Neural crest cell (in vitro differentiated cells): ENCODE data around the gene EID3. TPM values are rescaled to one million over a fixed set of nuclear protein-coding genes. Genes with fewer than 3 reads are reported as not detected.

ENCODE experiments used
- DNase-seq: peaks from one replicate; pipeline ENCODE4 v3.0.0; 2021; ENCODE audit warnings: low read depth, mixed read lengths, low spot score
- H3K27ac Mint-ChIP-seq: one replicate; pipeline ENCODE4 v1.8.0; 2021; ENCODE audit warnings: mild to moderate bottlenecking, mixed read lengths; ENCODE audit not compliant: unreplicated experiment
- H3K27me3 Mint-ChIP-seq: 2 replicates; pipeline ENCODE4 v1.8.0; 2021; ENCODE audit warnings: low read depth, mild to moderate bottlenecking, mixed read lengths
- H3K36me3 Mint-ChIP-seq: 2 replicates; pipeline ENCODE4 v1.8.0; 2021; ENCODE audit warnings: low read depth, mild to moderate bottlenecking, mixed read lengths
- H3K4me1 Mint-ChIP-seq: 2 replicates; pipeline ENCODE4 v1.8.0; 2021; ENCODE audit warnings: mixed read lengths
- H3K4me3 Mint-ChIP-seq: one replicate; pipeline ENCODE4 v1.8.0; 2021; ENCODE audit warnings: mild to moderate bottlenecking, mixed read lengths
- H3K9me3 Mint-ChIP-seq: 2 replicates; pipeline ENCODE4 v1.8.0; 2021; ENCODE audit warnings: mixed read lengths
- total RNA-seq: library from RNA; stranded (reverse); gene quantifications from 2 replicates; pipeline ENCODE4 v1.2.1, GENCODE V29; 2021
- TF ChIP-seq, protein P1 (sequence below): fragments of 200-600 bp; sonication (generic); conservative IDR thresholded peaks from 2 replicates; pipeline ENCODE4 v1.5.0; 2021; ENCODE audit warnings: antibody characterized with exemption, mild to moderate bottlenecking

The EID3 gene
- total RNA-seq, 1 donor from 2014 or later = 3.0 TPM

DNA sequence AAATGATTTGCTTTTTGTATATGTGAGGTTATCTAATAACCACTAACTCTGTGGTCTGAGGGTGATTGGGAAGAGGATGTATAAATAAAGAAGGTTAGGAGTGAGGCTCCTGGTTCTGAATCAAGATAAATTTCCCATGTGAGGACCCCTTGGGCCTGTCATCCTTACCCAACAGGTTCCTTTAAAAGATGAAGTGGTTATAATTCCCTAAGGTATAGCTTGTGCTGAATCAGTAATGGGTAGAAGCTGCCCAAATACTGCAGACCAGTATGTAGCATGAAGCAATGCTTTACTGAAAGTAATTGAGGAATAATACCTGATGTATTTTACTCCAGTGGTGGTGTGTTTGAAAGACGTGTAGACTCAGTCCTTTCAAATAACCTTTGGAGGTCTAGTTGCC, 8.7 kb downstream of the EID3 start:
- peaks cover 14% of the 10 kb centered on the region for H3K4me1 Mint-ChIP-seq
- H3K27me3 Mint-ChIP-seq = no peaks in the 10 kb centered on the region
- H3K27ac Mint-ChIP-seq = no peak overlapping the region
- H3K36me3 Mint-ChIP-seq = peaks cover 15% of the 10 kb centered on the region
- TF ChIP-seq, protein P1, sequence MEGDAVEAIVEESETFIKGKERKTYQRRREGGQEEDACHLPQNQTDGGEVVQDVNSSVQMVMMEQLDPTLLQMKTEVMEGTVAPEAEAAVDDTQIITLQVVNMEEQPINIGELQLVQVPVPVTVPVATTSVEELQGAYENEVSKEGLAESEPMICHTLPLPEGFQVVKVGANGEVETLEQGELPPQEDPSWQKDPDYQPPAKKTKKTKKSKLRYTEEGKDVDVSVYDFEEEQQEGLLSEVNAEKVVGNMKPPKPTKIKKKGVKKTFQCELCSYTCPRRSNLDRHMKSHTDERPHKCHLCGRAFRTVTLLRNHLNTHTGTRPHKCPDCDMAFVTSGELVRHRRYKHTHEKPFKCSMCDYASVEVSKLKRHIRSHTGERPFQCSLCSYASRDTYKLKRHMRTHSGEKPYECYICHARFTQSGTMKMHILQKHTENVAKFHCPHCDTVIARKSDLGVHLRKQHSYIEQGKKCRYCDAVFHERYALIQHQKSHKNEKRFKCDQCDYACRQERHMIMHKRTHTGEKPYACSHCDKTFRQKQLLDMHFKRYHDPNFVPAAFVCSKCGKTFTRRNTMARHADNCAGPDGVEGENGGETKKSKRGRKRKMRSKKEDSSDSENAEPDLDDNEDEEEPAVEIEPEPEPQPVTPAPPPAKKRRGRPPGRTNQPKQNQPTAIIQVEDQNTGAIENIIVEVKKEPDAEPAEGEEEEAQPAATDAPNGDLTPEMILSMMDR = no peak
- no peak for DNase-seq
- no peak overlapping the region for H3K4me3 Mint-ChIP-seq
- no peaks in the 10 kb centered on the region for H3K9me3 Mint-ChIP-seq

DNA sequence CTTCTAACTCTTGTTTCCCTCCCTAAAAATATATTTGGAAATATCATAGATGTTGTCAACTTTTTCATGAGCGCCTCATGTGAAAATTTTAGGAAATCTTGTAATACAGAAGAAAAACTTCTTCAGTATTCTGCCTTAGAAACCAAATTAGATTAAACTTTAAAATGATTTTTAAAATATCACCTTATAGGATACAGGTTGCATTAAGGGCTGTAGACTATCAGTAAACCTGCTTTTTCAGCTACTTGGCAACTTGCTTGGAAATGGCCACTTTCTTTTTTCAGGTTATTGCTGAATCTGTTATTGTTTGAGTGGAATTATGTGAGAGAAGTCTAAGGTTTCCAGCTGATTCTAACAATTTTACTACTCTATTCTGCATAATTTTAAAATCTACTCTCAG, 9.1 kb downstream of the EID3 start:
- H3K4me1 Mint-ChIP-seq = peaks cover 9% of the 10 kb centered on the region
- H3K27ac Mint-ChIP-seq = no peak overlapping the region
- H3K9me3 Mint-ChIP-seq = no peaks in the 10 kb centered on the region
- H3K27me3 Mint-ChIP-seq = no peaks in the 10 kb centered on the region
- TF ChIP-seq, protein P1 = no peak
- DNase-seq = no peak
- no peak overlapping the region for H3K4me3 Mint-ChIP-seq
- H3K36me3 Mint-ChIP-seq = peaks cover 15% of the 10 kb centered on the region

DNA sequence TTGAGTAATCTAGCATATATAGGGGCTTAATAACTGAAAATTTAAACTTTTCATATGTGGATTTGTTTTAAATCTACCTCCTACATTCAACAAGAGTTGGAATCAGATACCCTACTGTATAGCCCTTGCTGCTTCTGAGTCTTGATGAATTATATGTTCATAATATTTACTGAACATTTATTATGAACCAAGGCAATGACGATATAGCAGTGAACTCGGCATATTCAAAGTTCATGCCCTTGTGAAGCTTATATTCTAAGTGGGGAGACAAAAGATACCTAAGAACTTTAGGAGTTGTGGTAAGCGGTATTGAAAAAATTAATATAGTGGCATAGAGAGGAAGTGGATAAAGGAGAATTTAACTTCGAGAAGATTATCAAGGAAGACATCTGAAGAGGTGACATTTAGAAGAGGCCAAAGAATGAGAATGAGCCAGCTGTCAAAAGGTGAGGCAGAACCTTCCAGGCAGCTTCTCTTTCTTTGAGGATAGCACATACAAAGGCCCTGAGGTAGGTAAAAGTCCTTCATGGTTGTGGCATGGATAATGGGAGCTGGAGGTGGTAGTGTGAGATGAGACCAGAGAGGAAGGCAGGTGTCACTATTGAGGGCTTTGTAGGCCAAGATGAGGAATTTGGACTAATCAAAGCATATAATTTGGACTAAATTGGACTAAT, 10.2 kb downstream of the EID3 start:
- H3K36me3 Mint-ChIP-seq = peaks cover 15% of the 10 kb centered on the region
- no peak for DNase-seq
- no peak overlapping the region for H3K4me3 Mint-ChIP-seq
- H3K4me1 Mint-ChIP-seq = peaks cover 11% of the 10 kb centered on the region
- no peaks in the 10 kb centered on the region for H3K27me3 Mint-ChIP-seq
- no peak overlapping the region for H3K27ac Mint-ChIP-seq
- no peaks in the 10 kb centered on the region for H3K9me3 Mint-ChIP-seq
- TF ChIP-seq, protein P1 = no peak

DNA sequence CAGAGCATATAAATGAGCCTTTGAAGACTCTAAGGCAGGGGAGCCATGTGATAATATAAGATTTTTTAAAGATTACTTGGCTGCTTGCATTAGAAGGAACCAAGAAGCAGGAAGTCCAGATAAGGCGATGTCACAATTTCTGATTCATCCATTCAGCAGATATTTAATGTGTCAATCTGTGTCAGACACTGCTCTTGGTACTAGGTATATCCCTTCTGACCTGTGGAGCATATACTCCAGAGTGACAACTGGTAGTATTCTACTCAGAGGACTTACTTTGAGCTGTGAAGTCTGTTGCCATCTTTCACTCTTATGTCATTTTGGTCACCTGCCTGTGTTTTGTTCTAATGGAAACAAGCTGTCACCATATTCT, 10.7 kb downstream of the EID3 start:
- TF ChIP-seq, protein P1 = no peak
- DNase-seq = no peak
- no peaks in the 10 kb centered on the region for H3K9me3 Mint-ChIP-seq

DNA sequence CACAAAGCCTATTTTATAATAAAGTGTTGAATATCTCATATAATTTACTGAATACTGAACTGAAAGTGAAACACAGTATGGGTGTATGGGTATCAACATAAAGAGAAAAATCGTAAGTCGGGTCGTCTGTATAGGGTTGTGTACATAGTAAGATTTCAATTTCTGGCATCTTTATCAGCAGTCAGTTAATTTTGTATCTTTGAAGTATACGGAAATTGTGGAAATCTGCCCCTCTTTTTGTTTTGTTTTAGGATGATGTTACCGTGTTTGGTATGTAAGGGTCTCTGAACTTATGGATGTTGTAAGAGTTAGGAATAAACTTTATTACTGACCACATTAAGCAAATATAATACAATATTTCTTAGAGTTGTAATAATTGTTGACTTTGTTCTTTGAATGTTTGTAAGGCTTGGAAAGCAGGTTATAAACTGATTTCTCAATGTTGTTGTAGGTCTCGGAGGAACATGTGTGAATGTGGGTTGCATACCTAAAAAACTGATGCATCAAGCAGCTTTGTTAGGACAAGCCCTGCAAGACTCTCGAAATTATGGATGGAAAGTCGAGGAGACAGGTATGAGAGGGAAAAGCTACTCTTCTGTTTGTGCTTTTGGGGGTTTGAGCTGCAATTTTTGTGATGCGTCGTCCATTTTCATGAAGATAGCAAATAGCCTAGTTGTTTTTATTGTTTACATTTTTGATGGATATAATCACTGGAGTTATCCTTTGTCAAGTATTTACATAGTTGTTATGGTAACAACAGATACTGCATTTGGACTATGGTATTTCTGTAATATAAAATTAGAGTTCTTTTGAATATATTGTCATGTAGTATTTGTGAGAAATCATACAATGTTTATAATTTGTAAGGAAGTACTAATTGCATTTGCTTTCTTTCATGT, 12.0 kb downstream of the EID3 start:
- H3K27ac Mint-ChIP-seq = no peak overlapping the region
- no peaks in the 10 kb centered on the region for H3K9me3 Mint-ChIP-seq
- DNase-seq = no peak
- TF ChIP-seq, protein P1 = no peak
- H3K36me3 Mint-ChIP-seq = peaks cover 12% of the 10 kb centered on the region
- peaks cover 19% of the 10 kb centered on the region for H3K4me1 Mint-ChIP-seq
- H3K27me3 Mint-ChIP-seq = no peaks in the 10 kb centered on the region
- H3K4me3 Mint-ChIP-seq = no peak overlapping the region

More for the DNA sequence above, 10.7 kb downstream of the EID3 start:
- Mint-ChIP-seq H3K36me3 (peaks cover 15% of the 10 kb centered on the region), H3K4me3 (no peak overlapping the region), H3K27me3 (no peaks in the 10 kb centered on the region), H3K4me1 (peaks cover 12% of the 10 kb centered on the region), H3K27ac (no peak overlapping the region)
